Erythroblast (primary cell): ENCODE results near the gene BTBD1.

Experiments used
- GATA1 ChIP-seq: IDR thresholded peaks from 2 replicates; pipeline ENCODE4 v1.6.1; 2011; ENCODE audit warnings: low read depth, mild to moderate bottlenecking, control low read depth, low read length, moderate library complexity
- POLR2A ChIP-seq: IDR thresholded peaks from 2 replicates; pipeline ENCODE4 v1.6.1; 2011; ENCODE audit warnings: mild to moderate bottlenecking, low read length

- no peak for TF ChIP-seq POLR2A
- no peak for TF ChIP-seq GATA1
Measured at GRCh38 chr15:83094583-83094982, 27.5 kb upstream of the BTBD1 start.
